ENCODE measurements around the gene PDCD1. TPM values are rescaled to one million over a fixed set of nuclear protein-coding genes. Genes with fewer than 3 reads are reported as not detected.

Gene PDCD1
- total RNA-seq, 1 donor: not detected

GRCh38 chr2:241862093-241862492 is 3.4 kb upstream of the PDCD1 start:
- Histone ChIP-seq H3K27me3 (ENCODE audit: insufficient read depth, low read length) (peaks cover 16% of the 10 kb centered on the region), H4K20me1 (ENCODE audit: insufficient read depth, low read length) (no peaks in the 10 kb centered on the region), H3K4me3 (ENCODE audit: insufficient read depth, low read length) (no peak overlapping the region), H2AFZ (ENCODE audit: low read length) (no peak overlapping the region), H3K36me3 (ENCODE audit: insufficient read depth, low read length) (no peaks in the 10 kb centered on the region), H3K4me1 (ENCODE audit: insufficient read depth, low read length) (no peaks in the 10 kb centered on the region), H3K4me2 (ENCODE audit: insufficient read depth, low read length) (no peak overlapping the region), H3K9me3 (ENCODE audit: low read depth, low read length) (no peaks in the 10 kb centered on the region), H3K79me2 (ENCODE audit: insufficient read depth, low read length) (no peaks in the 10 kb centered on the region), H3K27ac (ENCODE audit: low read depth, low read length) (no peak overlapping the region)
- DNase-seq (ENCODE audit: insufficient read length, low spot score, missing footprints): peak; percentile 62
- TF ChIP-seq CTCF (IDR thresholded peaks at IDR 0.05; ENCODE audit: extremely low read depth, low read depth, low read length): no peak

- Histone ChIP-seq H3K27me3 (ENCODE audit: insufficient read depth, low read length) (peaks cover 9% of the 10 kb centered on the region), H2AFZ (ENCODE audit: low read length) (no peak overlapping the region), H3K79me2 (ENCODE audit: insufficient read depth, low read length) (no peaks in the 10 kb centered on the region), H3K4me2 (ENCODE audit: insufficient read depth, low read length) (no peak overlapping the region), H3K4me1 (ENCODE audit: insufficient read depth, low read length) (no peaks in the 10 kb centered on the region), H3K27ac (ENCODE audit: low read depth, low read length) (no peak overlapping the region), H3K4me3 (ENCODE audit: insufficient read depth, low read length) (no peak overlapping the region), H3K36me3 (ENCODE audit: insufficient read depth, low read length) (no peaks in the 10 kb centered on the region), H4K20me1 (ENCODE audit: insufficient read depth, low read length) (no peaks in the 10 kb centered on the region), H3K9me3 (ENCODE audit: low read depth, low read length) (no peaks in the 10 kb centered on the region)
- TF ChIP-seq CTCF (IDR thresholded peaks at IDR 0.05; ENCODE audit: extremely low read depth, low read depth, low read length): no peak
- DNase-seq (ENCODE audit: insufficient read length, low spot score, missing footprints): no peak
Measured at GRCh38 chr2:241861264-241861663, 2.6 kb upstream of the PDCD1 start.

- DNase-seq (ENCODE audit: insufficient read length, low spot score, missing footprints): peak; percentile 91
- Histone ChIP-seq H3K4me2 (ENCODE audit: insufficient read depth, low read length) (peak overlapping the region; percentile 55), H3K36me3 (ENCODE audit: insufficient read depth, low read length) (no peaks in the 10 kb centered on the region), H3K27me3 (ENCODE audit: insufficient read depth, low read length) (peaks cover 3% of the 10 kb centered on the region), H4K20me1 (ENCODE audit: insufficient read depth, low read length) (no peaks in the 10 kb centered on the region), H3K4me1 (ENCODE audit: insufficient read depth, low read length) (no peaks in the 10 kb centered on the region), H3K79me2 (ENCODE audit: insufficient read depth, low read length) (no peaks in the 10 kb centered on the region), H3K27ac (ENCODE audit: low read depth, low read length) (no peak overlapping the region), H3K9me3 (ENCODE audit: low read depth, low read length) (no peaks in the 10 kb centered on the region), H3K4me3 (ENCODE audit: insufficient read depth, low read length) (no peak overlapping the region), H2AFZ (ENCODE audit: low read length) (no peak overlapping the region)
- TF ChIP-seq CTCF (IDR thresholded peaks at IDR 0.05; ENCODE audit: extremely low read depth, low read depth, low read length): no peak
Measured at GRCh38 chr2:241860184-241861078, 1.7 kb upstream of the PDCD1 start.

GRCh38 chr2:241859436-241860183 is 916 bp upstream of the PDCD1 start:
- no peaks in the 10 kb centered on the region for H3K4me1 ChIP-seq (ENCODE audit: insufficient read depth, low read length)
- H3K4me3 ChIP-seq (ENCODE audit: insufficient read depth, low read length): peak overlapping the region; percentile 30
- no peaks in the 10 kb centered on the region for H3K79me2 ChIP-seq (ENCODE audit: insufficient read depth, low read length)
- H3K27me3 ChIP-seq (ENCODE audit: insufficient read depth, low read length): peaks cover 2% of the 10 kb centered on the region
- no peak overlapping the region for H2AFZ ChIP-seq (ENCODE audit: low read length)
- H3K4me2 ChIP-seq (ENCODE audit: insufficient read depth, low read length): peak overlapping the region; percentile 55
- H4K20me1 ChIP-seq (ENCODE audit: insufficient read depth, low read length): no peaks in the 10 kb centered on the region
- TF ChIP-seq CTCF (IDR thresholded peaks at IDR 0.05; ENCODE audit: extremely low read depth, low read depth, low read length): peak; percentile 15
- DNase-seq (ENCODE audit: insufficient read length, low spot score, missing footprints): peak; percentile 93
- H3K27ac ChIP-seq (ENCODE audit: low read depth, low read length): no peak overlapping the region
- no peaks in the 10 kb centered on the region for H3K36me3 ChIP-seq (ENCODE audit: insufficient read depth, low read length)
- H3K9me3 ChIP-seq (ENCODE audit: low read depth, low read length): no peaks in the 10 kb centered on the region
